SU-DHL-6 (cell line): ENCODE measurements around the gene TP53I13.

ENCODE experiments used
- H2AFZ ChIP-seq: fragments of 200-600 bp; sonication (generic); 2 replicates; pipeline ENCODE4 v1.6.1; 2014; ENCODE audit warnings: low read depth, mild to moderate bottlenecking, moderate library complexity, mixed read lengths, antibody characterized with exemption, low read length; ENCODE audit not compliant: severe bottlenecking
- H3F3A ChIP-seq: fragments of 200-600 bp; shearing (Covaris generic); 2 replicates; pipeline ENCODE4 v1.6.0; 2016; ENCODE audit warnings: antibody characterized with exemption, mild to moderate bottlenecking; ENCODE audit not compliant: insufficient read depth
- H3K27ac ChIP-seq: fragments of 200-600 bp; sonication (generic); 2 replicates; pipeline ENCODE4 v1.5.1; 2016; ENCODE audit warnings: low read depth, mild to moderate bottlenecking, low read length, moderate library complexity, mixed read lengths
- H3K27me3 ChIP-seq: fragments of 200-600 bp; sonication (generic), shearing (Covaris generic); 2 replicates; pipeline ENCODE4 v1.6.0; 2014; ENCODE audit warnings: mild to moderate bottlenecking, low read length
- H3K36me3 ChIP-seq: fragments of 200-600 bp; sonication (generic); 2 replicates; pipeline ENCODE4 v1.6.1; 2014; ENCODE audit warnings: mild to moderate bottlenecking, low read length, mixed read lengths
- H3K4me2 ChIP-seq: fragments of 300-600, 200-600 bp; shearing (Covaris generic), sonication (generic); 2 replicates; pipeline ENCODE4 v1.6.0; 2014; ENCODE audit warnings: low read length, low read depth, mild to moderate bottlenecking; ENCODE audit not compliant: poor library complexity, severe bottlenecking
- H3K4me3 ChIP-seq: fragments of 200-600 bp; sonication (generic); 2 replicates; pipeline ENCODE4 v1.5.1; 2014; ENCODE audit warnings: antibody characterized with exemption, low read length, mild to moderate bottlenecking, mixed read lengths; ENCODE audit not compliant: insufficient read depth, poor library complexity, severe bottlenecking
- H3K79me2 ChIP-seq: fragments of 200-600 bp; sonication (generic); 2 replicates; pipeline ENCODE4 v1.6.1; 2014; ENCODE audit warnings: mild to moderate bottlenecking, low read length, moderate library complexity; ENCODE audit not compliant: insufficient read depth
- H3K9ac ChIP-seq: fragments of 200-600 bp; sonication (generic); 2 replicates; pipeline ENCODE4 v1.7.0; 2014; ENCODE audit warnings: mild to moderate bottlenecking, low read length
- H3K9me2 ChIP-seq: fragments of 200-600 bp; sonication (generic); replicated peaks from 2 replicates; pipeline ENCODE4 v1.6.1; 2014; ENCODE audit warnings: low read length; ENCODE audit not compliant: insufficient read depth
- H3K9me3 ChIP-seq: fragments of 200-600 bp; sonication (generic); 2 replicates; pipeline ENCODE4 v1.6.1; 2014; ENCODE audit warnings: low read length, mixed read lengths; ENCODE audit not compliant: insufficient read depth
- H4K20me1 ChIP-seq: fragments of 200-600 bp; sonication (generic); 2 replicates; pipeline ENCODE4 v1.6.1; 2014; ENCODE audit warnings: low read depth, mild to moderate bottlenecking, antibody characterized with exemption, low read length, moderate library complexity, mixed read lengths
- CTCF ChIP-seq: fragments of 200-600 bp; sonication (generic); IDR thresholded peaks from one replicate; pipeline ENCODE4 v1.5.1; 2017; ENCODE audit warnings: antibody characterized with exemption, mild to moderate bottlenecking, low read length, moderate library complexity; ENCODE audit not compliant: insufficient read depth, poor library complexity, severe bottlenecking
- EZH2phosphoT487 ChIP-seq: fragments of 200-600 bp; sonication (generic), shearing (Covaris generic); conservative IDR thresholded peaks from 2 replicates; pipeline ENCODE4 v1.6.1; 2018; ENCODE audit warnings: mild to moderate bottlenecking, antibody characterized with exemption, low read length, moderate library complexity, mixed read lengths

The TP53I13 gene

DNA sequence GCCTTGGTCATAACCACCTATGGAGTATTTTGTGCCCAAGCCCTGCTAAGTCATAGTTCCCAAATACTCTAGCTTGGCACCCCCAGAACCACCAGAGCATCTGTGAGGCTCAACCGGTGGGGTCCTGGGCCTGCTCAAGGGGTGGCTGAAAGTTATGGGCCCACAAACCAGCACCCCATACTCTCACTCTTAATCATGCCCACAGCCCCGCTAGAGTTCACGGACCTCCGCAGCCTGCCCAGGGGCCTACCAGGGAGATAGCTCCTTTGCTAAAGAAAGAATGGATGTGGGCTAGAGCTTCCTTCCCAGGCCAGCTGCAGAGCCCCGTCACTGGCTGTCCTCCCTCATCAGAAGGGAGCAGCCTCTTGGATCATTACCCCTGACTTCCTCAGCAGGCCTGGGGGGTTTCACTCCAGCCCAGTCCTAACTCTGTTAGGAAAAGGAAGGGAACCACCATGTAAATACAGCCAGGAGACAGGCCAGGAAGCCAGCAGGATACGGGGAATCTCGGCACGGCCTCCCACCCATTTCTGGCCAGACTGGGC is 19.6 kb downstream of the TP53I13 start:
- Histone ChIP-seq H3K79me2 (peaks cover 57% of the 10 kb centered on the region), H3K9me3 (no peaks in the 10 kb centered on the region), H3K4me3 (peak overlapping the region; percentile 81), H3K9me2 (no peaks in the 10 kb centered on the region), H3K27me3 (no peaks in the 10 kb centered on the region), H4K20me1 (no peaks in the 10 kb centered on the region), H3K4me2 (peak overlapping the region; percentile 89), H3K27ac (peak overlapping the region; percentile 53), H3K36me3 (no peaks in the 10 kb centered on the region), H2AFZ (no peak overlapping the region), H3K9ac (peak overlapping the region; percentile 88), H3F3A (peaks cover 27% of the 10 kb centered on the region)
- TF ChIP-seq EZH2phosphoT487 = no peak
- no peak for TF ChIP-seq CTCF

DNA sequence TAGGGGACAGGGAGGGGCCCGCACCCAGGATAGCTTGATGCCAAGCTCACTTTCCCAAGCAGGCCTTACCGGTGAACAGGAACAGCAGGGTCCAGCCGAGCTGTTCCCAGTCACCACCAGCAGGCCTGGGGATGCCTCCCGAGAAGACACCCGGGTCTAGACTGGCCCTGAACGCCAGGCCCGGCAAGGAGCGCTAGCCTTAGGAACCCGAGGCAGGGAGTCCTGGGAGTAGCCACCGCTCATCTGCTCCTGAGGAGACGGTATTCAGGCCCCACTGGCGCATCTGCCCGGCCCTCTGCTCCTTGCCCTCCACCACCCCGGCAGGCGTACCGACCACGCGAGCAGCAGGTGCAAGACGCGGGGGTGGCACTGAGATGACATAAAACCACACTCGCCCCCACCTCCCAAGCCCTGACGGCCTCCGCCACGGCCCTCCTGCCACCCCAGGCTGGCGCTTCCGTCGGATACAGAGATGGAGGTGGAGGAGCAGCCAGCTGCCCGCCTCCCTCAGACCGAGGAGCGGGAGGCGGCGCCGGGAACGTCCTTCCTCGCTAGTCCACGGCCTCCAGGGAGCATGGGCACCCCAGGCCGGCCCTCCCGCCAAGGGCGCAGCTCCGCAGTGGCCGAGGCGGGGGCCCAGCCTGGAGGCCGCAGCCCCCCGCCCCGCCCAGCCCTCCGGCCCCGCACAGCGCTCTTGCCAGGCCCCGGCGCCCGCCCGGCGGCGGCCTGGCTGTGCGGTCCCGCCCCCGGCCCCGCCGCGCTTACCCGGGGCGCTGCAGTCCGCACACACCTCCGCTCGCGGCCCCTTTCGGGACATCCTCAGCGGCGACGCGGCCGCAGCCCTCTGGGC is 20.3 kb downstream of the TP53I13 start:
- H3K9ac ChIP-seq = peak overlapping the region; percentile 88
- no peak overlapping the region for H2AFZ ChIP-seq
- H3K4me2 ChIP-seq = peak overlapping the region; percentile 89
- peaks cover 52% of the 10 kb centered on the region for H3K79me2 ChIP-seq
- H3K9me3 ChIP-seq = no peaks in the 10 kb centered on the region
- no peaks in the 10 kb centered on the region for H3K36me3 ChIP-seq
- no peaks in the 10 kb centered on the region for H3K9me2 ChIP-seq
- peaks cover 27% of the 10 kb centered on the region for H3F3A ChIP-seq
- TF ChIP-seq CTCF (no peak), EZH2phosphoT487 (no peak)
- H3K27ac ChIP-seq = peak overlapping the region; percentile 53
- H4K20me1 ChIP-seq = no peaks in the 10 kb centered on the region
- H3K4me3 ChIP-seq = peak overlapping the region; percentile 81
- H3K27me3 ChIP-seq = no peaks in the 10 kb centered on the region

- Histone ChIP-seq H3K36me3 (no peaks in the 10 kb centered on the region), H3K9me2 (no peaks in the 10 kb centered on the region), H3K27ac (peak within 1 kb of the TSS; percentile 78), H2AFZ (peak within 1 kb of the TSS; percentile 86), H4K20me1 (no peaks in the 10 kb centered on the region; the same call in 1 of the 2 replicates), H3K27me3 (no peaks in the 10 kb centered on the region), H3K4me2 (peak within 1 kb of the TSS; percentile 93), H3K9ac (peak within 1 kb of the TSS; percentile 88), H3K4me3 (peak within 1 kb of the TSS; percentile 81), H3K9me3 (no peaks in the 10 kb centered on the region), H3K79me2 (peaks cover 42% of the 10 kb centered on the region), H3F3A (peaks cover 27% of the 10 kb centered on the region)
- TF ChIP-seq CTCF (no peak), EZH2phosphoT487 (no peak)
Measured at GRCh38 chr17:29589524-29590410, 21.3 kb downstream of the TP53I13 start, which contains the start of gene GIT1. Gene GIT1 (minus strand): TSS chr17:29589648. CDS start chr17:29589378, 270 bp downstream.
